DMS114 treated with DMSO at 0.1 percent for 48 hours (cell line): ENCODE data around the gene THBS1.

Source experiments
- DNase-seq: peaks from one replicate; lab custom pipeline; 2025; ENCODE audit not compliant: unreplicated experiment; lab: John Stamatoyannopoulos, UW

Gene THBS1

GRCh38 chr15:39580485-39581241, at the start of gene THBS1:
Gene THBS1, plus strand, starts transcription at chr15:39581079. Its CDS starts 779 bp downstream, at chr15:39581858.
- DNase-seq = no peak

- no peak for DNase-seq
These were observed 45.9 kb upstream of the THBS1 start for GRCh38 chr15:39534996-39535395.

GRCh38 chr15:39535466-39535865, 45.4 kb upstream of the THBS1 start:
- no peak for DNase-seq

- DNase-seq = no peak
These were observed 41.9 kb upstream of the THBS1 start for GRCh38 chr15:39538936-39539335.

- DNase-seq = no peak
These were observed 41.4 kb upstream of the THBS1 start for GRCh38 chr15:39539466-39539865.

- no peak for DNase-seq
These were observed 40.8 kb upstream of the THBS1 start for GRCh38 chr15:39539973-39540558.

GRCh38 chr15:39542385-39543065, 38.4 kb upstream of the THBS1 start:
- DNase-seq = no peak

- DNase-seq = no peak
These were observed 37.2 kb upstream of the THBS1 start for GRCh38 chr15:39543651-39544050.

- no peak for DNase-seq
These were observed 34.0 kb upstream of the THBS1 start for GRCh38 chr15:39546842-39547241.

GRCh38 chr15:39548561-39548960, 32.3 kb upstream of the THBS1 start:
- no peak for DNase-seq

GRCh38 chr15:39549912-39550311, 31.0 kb upstream of the THBS1 start:
- DNase-seq = no peak

- no peak for DNase-seq
These were observed 29.4 kb upstream of the THBS1 start for GRCh38 chr15:39551476-39551875.

GRCh38 chr15:39552556-39552955, 28.3 kb upstream of the THBS1 start:
- DNase-seq = no peak

- no peak for DNase-seq
These were observed 26.8 kb upstream of the THBS1 start for GRCh38 chr15:39553947-39554693.

- no peak for DNase-seq
These were observed 26.0 kb upstream of the THBS1 start for GRCh38 chr15:39554746-39555387.

GRCh38 chr15:39555885-39556284, 25.0 kb upstream of the THBS1 start:
- no peak for DNase-seq

GRCh38 chr15:39556461-39556860, 24.4 kb upstream of the THBS1 start:
- DNase-seq = no peak

- DNase-seq = no peak
These were observed 22.5 kb upstream of the THBS1 start for GRCh38 chr15:39558421-39558820.

GRCh38 chr15:39564972-39565665, 15.8 kb upstream of the THBS1 start:
- no peak for DNase-seq

- DNase-seq = no peak
These were observed 15.0 kb upstream of the THBS1 start for GRCh38 chr15:39565851-39566250.
